Suprapubic skin (tissue), 3 donors: ENCODE data around the gene SGCE.

Experiments
- POLR2A ChIP-seq, 2 donors: fragments of 450-650 bp; IDR thresholded peaks; one replicate each; pipeline ENCODE4 v1.6.1; 2017; ENCODE audit warnings: antibody characterized with exemption in 2 of 2, mild to moderate bottlenecking in 2 of 2, moderate library complexity in 2 of 2
- TF ChIP-seq, protein P1 (sequence below), 2 donors: fragments of 200-600 bp in 1 of 2; fragments of 450-650 bp in 1 of 2; sonication (generic) in 1 of 2; IDR thresholded peaks; one replicate each; pipeline ENCODE4 v1.5.1; 2016 to 2019; ENCODE audit warnings: antibody characterized with exemption in 2 of 2, mild to moderate bottlenecking in 1 of 2, moderate library complexity in 1 of 2

DNA sequence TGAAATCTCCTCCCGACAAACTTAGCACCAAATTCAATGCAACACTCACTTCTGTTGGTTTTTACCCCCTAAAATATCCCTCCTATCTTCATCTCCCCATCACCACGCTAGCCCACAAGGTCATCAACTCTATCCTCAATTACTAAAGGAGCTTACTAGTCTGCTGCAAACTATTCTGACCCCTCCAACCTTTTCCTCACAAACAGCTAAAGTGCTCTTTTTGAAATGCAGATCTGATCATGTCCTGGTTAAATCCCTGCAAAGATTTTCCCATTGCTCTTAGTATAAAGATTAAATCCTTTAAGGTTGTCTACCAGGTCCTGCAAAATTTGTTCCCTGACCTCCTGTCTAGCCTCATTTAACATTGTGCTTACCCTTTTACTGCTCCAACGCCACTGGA, 8.6 kb downstream of the SGCE start:
- TF ChIP-seq, protein P1, sequence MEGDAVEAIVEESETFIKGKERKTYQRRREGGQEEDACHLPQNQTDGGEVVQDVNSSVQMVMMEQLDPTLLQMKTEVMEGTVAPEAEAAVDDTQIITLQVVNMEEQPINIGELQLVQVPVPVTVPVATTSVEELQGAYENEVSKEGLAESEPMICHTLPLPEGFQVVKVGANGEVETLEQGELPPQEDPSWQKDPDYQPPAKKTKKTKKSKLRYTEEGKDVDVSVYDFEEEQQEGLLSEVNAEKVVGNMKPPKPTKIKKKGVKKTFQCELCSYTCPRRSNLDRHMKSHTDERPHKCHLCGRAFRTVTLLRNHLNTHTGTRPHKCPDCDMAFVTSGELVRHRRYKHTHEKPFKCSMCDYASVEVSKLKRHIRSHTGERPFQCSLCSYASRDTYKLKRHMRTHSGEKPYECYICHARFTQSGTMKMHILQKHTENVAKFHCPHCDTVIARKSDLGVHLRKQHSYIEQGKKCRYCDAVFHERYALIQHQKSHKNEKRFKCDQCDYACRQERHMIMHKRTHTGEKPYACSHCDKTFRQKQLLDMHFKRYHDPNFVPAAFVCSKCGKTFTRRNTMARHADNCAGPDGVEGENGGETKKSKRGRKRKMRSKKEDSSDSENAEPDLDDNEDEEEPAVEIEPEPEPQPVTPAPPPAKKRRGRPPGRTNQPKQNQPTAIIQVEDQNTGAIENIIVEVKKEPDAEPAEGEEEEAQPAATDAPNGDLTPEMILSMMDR (IDR thresholded peaks at IDR 0.05) = no peak
- TF ChIP-seq POLR2A (IDR thresholded peaks at IDR 0.05) = no peak
